ENCODE data around the gene PLA2G3.

- TF ChIP-seq RAD21 (IDR thresholded peaks at IDR 0.05; ENCODE audit: low read depth), result no peak
- TF ChIP-seq CEBPB (IDR thresholded peaks at IDR 0.05), result no peak
- no peak for TF ChIP-seq TAF1 (IDR thresholded peaks at IDR 0.05; ENCODE audit: low read depth)
- TF ChIP-seq EP300 (IDR thresholded peaks at IDR 0.05; ENCODE audit: borderline replicate concordance), result no peak
- TF ChIP-seq CREB1 (IDR thresholded peaks at IDR 0.05; ENCODE audit: low read depth), result no peak
- TF ChIP-seq, protein P1, sequence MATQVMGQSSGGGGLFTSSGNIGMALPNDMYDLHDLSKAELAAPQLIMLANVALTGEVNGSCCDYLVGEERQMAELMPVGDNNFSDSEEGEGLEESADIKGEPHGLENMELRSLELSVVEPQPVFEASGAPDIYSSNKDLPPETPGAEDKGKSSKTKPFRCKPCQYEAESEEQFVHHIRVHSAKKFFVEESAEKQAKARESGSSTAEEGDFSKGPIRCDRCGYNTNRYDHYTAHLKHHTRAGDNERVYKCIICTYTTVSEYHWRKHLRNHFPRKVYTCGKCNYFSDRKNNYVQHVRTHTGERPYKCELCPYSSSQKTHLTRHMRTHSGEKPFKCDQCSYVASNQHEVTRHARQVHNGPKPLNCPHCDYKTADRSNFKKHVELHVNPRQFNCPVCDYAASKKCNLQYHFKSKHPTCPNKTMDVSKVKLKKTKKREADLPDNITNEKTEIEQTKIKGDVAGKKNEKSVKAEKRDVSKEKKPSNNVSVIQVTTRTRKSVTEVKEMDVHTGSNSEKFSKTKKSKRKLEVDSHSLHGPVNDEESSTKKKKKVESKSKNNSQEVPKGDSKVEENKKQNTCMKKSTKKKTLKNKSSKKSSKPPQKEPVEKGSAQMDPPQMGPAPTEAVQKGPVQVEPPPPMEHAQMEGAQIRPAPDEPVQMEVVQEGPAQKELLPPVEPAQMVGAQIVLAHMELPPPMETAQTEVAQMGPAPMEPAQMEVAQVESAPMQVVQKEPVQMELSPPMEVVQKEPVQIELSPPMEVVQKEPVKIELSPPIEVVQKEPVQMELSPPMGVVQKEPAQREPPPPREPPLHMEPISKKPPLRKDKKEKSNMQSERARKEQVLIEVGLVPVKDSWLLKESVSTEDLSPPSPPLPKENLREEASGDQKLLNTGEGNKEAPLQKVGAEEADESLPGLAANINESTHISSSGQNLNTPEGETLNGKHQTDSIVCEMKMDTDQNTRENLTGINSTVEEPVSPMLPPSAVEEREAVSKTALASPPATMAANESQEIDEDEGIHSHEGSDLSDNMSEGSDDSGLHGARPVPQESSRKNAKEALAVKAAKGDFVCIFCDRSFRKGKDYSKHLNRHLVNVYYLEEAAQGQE (IDR thresholded peaks at IDR 0.05; ENCODE audit: low read depth), result no peak
Measured at GRCh38 chr22:31121403-31121802, 18.9 kb downstream of the PLA2G3 start.
